ENCODE measurements around the gene FBXO11. TPM values are rescaled to one million over a fixed set of nuclear protein-coding genes. Genes with fewer than 3 reads are reported as not detected.

The FBXO11 gene
- total and polyA plus RNA-seq, 2 of the 4 experiments (the other 2 are of a cell fraction), result 27.1 to 29.6 TPM

DNA sequence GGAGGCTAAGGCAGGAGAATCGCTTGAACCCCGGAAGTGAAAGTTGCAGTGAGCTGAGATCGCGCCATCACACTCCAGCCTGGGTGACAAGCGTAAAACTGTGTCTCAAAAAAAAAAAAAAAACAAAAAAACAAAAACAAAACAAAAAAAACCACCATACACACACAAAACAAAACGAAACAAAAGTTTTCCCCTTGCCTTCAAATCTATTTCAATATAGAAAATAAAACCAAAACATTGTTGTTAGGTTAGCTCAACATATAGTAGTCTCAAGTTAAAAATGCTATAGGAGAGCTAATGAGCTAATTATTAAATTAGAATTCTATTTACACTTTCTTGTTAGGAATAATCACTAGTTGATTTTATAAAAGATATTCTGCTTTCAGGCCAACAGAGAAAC, 43.3 kb downstream of the FBXO11 start:
- Histone ChIP-seq H3K9me3 (ENCODE audit: control insufficient read depth, insufficient read depth, low read length) (no peaks in the 10 kb centered on the region), H3K4ac (ENCODE audit: low read depth, low read length) (no peak overlapping the region), H4K8ac (ENCODE audit: low read depth in 2 of 2, low read length in 2 of 2) (no peak overlapping the region), H2BK20ac (ENCODE audit: low read depth, low read length) (no peak overlapping the region), H2BK5ac (ENCODE audit: low read depth, low read length, poor library complexity, severe bottlenecking) (no peak overlapping the region), H3K4me1 (ENCODE audit: control insufficient read depth, insufficient read depth, low read length) (peaks cover 4% of the 10 kb centered on the region; the same call in 1 of the 2 replicates), H3K36me3 (ENCODE audit: control insufficient read depth, insufficient read depth, low read length) (peaks cover 2% of the 10 kb centered on the region; the same call in 1 of the 2 replicates), H3K56ac (ENCODE audit: extremely low read depth, insufficient read depth, low read length) (no peak overlapping the region), H3K14ac (replicated peaks; ENCODE audit: low read depth, low read length) (no peak overlapping the region), H4K20me1 (ENCODE audit: insufficient read depth, low read length) (peaks cover 86% of the 10 kb centered on the region), H3K9me1 (ENCODE audit: insufficient read depth, low read length) (peaks cover 7% of the 10 kb centered on the region; the same call in 1 of the 2 replicates), H2AFZ (replicated peaks; ENCODE audit: low read length, poor library complexity) (no peak overlapping the region), H2AK9ac (replicated peaks; ENCODE audit: low read depth, low read length, poor library complexity) (no peak overlapping the region), H3K27ac (ENCODE audit: insufficient read depth, low read length) (no peak overlapping the region), H2BK120ac (ENCODE audit: low read depth, low read length) (no peak overlapping the region), H3K23ac (ENCODE audit: low read depth, low read length) (no peak overlapping the region), H3K9ac (ENCODE audit: low read depth, low read length) (no peak overlapping the region), H2BK15ac (ENCODE audit: low read depth, low read length) (no peak overlapping the region), H2AK5ac (ENCODE audit: low read depth, low read length) (no peak overlapping the region), H3K27me3 (ENCODE audit: control insufficient read depth, insufficient read depth, low read length) (no peaks in the 10 kb centered on the region), H4K5ac (ENCODE audit: low read depth, low read length) (no peak overlapping the region), H3K18ac (ENCODE audit: low read depth, low read length) (no peak overlapping the region), H3K4me3 (ENCODE audit: insufficient read depth, low read depth, low read length) (no peak overlapping the region), H3K4me2 (ENCODE audit: low read depth, low read length) (no peak overlapping the region), H3K79me1 (ENCODE audit: low read depth in 1 of 2, low read length in 2 of 2) (peaks cover 9 to 47% of the 10 kb centered on the region in 2 experiments), H4K91ac (ENCODE audit: insufficient read depth, low read depth, low read length) (no peak overlapping the region)
- ChIA-PET POLR2A (ENCODE audit: unreplicated experiment) (no interaction called here), CTCF (interaction anchor here (0.7 kb wide), 1 partner anchor 171 kb away, joined by 4 read pairs; no protein-coding TSS in a partner anchor)
- 100% methylated on average over 1 of the region's 6 CpGs; no CpG with 5 or more reads in 1 of the 2 experiments for WGBS, 2 experiments (ENCODE audit: extremely low coverage in 2 of 2, insufficient read length in 1 of 2)
- no peak for TF ChIP-seq BHLHE40 (IDR thresholded peaks at IDR 0.05; ENCODE audit: low read depth, low read length)
- no peak for TF ChIP-seq MAZ (IDR thresholded peaks at IDR 0.05; ENCODE audit: borderline replicate concordance, low read depth, low read length)
- no peak for TF ChIP-seq RCOR1 (IDR thresholded peaks at IDR 0.05; ENCODE audit: insufficient replicate concordance, low read length)
- TF ChIP-seq CEBPB (IDR thresholded peaks at IDR 0.05; ENCODE audit: low read depth, low read length), result no peak
- TF ChIP-seq CHD1 (IDR thresholded peaks at IDR 0.05; ENCODE audit: low read depth, low read length), result no peak
- TF ChIP-seq ELK1 (IDR thresholded peaks at IDR 0.05; ENCODE audit: borderline replicate concordance, low read depth, low read length), result no peak
- TF ChIP-seq, protein P1, sequence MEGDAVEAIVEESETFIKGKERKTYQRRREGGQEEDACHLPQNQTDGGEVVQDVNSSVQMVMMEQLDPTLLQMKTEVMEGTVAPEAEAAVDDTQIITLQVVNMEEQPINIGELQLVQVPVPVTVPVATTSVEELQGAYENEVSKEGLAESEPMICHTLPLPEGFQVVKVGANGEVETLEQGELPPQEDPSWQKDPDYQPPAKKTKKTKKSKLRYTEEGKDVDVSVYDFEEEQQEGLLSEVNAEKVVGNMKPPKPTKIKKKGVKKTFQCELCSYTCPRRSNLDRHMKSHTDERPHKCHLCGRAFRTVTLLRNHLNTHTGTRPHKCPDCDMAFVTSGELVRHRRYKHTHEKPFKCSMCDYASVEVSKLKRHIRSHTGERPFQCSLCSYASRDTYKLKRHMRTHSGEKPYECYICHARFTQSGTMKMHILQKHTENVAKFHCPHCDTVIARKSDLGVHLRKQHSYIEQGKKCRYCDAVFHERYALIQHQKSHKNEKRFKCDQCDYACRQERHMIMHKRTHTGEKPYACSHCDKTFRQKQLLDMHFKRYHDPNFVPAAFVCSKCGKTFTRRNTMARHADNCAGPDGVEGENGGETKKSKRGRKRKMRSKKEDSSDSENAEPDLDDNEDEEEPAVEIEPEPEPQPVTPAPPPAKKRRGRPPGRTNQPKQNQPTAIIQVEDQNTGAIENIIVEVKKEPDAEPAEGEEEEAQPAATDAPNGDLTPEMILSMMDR (conservative IDR thresholded peaks at IDR 0.05; ENCODE audit: low read depth, low read length), result no peak
- TF ChIP-seq RAD21 (IDR thresholded peaks at IDR 0.05; ENCODE audit: low read length), result no peak
- TF ChIP-seq, protein P2, sequence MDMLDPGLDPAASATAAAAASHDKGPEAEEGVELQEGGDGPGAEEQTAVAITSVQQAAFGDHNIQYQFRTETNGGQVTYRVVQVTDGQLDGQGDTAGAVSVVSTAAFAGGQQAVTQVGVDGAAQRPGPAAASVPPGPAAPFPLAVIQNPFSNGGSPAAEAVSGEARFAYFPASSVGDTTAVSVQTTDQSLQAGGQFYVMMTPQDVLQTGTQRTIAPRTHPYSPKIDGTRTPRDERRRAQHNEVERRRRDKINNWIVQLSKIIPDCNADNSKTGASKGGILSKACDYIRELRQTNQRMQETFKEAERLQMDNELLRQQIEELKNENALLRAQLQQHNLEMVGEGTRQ (IDR thresholded peaks at IDR 0.05; ENCODE audit: low read depth, low read length), result no peak
- no peak for TF ChIP-seq RFX5 (IDR thresholded peaks at IDR 0.05; ENCODE audit: low read depth, low read length)
- TF ChIP-seq MAFK (IDR thresholded peaks at IDR 0.05; ENCODE audit: low read depth, low read length), result no peak
- TF ChIP-seq FOS (IDR thresholded peaks at IDR 0.05; ENCODE audit: low read depth, low read length), result no peak
- no peak for TF ChIP-seq POLR2A (IDR thresholded peaks at IDR 0.05; ENCODE audit: low read depth, low read length)
- no peak for TF ChIP-seq SMC3 (IDR thresholded peaks at IDR 0.05; ENCODE audit: low read depth, low read length)
- TF ChIP-seq MXI1 (IDR thresholded peaks at IDR 0.05; ENCODE audit: borderline replicate concordance, low read depth, low read length), result no peak
- TF ChIP-seq NFE2L2 (IDR thresholded peaks at IDR 0.05; ENCODE audit: low read depth, low read length), result no peak
- ATAC-seq (ENCODE audit: low read depth), result no peak
- no peak for DNase-seq
- in situ Hi-C loops (cut with MboI; ENCODE audit: low sequenced_read_pairs) (no loop called here), dilution Hi-C loops (cut with HindIII; ENCODE audit: low sequenced_read_pairs, unreplicated experiment) (no loop called here), intact Hi-C loops (cut with micrococcal nuclease) (no loop called here)
- no TSS peak for BruUV-seq (replicated peaks)
